ENCODE measurements around the gene CARD14. TPM values are rescaled to one million over a fixed set of nuclear protein-coding genes. Genes with fewer than 3 reads are reported as not detected.

The CARD14 gene
- polyA plus RNA-seq, 1 experiment: not detected

DNA sequence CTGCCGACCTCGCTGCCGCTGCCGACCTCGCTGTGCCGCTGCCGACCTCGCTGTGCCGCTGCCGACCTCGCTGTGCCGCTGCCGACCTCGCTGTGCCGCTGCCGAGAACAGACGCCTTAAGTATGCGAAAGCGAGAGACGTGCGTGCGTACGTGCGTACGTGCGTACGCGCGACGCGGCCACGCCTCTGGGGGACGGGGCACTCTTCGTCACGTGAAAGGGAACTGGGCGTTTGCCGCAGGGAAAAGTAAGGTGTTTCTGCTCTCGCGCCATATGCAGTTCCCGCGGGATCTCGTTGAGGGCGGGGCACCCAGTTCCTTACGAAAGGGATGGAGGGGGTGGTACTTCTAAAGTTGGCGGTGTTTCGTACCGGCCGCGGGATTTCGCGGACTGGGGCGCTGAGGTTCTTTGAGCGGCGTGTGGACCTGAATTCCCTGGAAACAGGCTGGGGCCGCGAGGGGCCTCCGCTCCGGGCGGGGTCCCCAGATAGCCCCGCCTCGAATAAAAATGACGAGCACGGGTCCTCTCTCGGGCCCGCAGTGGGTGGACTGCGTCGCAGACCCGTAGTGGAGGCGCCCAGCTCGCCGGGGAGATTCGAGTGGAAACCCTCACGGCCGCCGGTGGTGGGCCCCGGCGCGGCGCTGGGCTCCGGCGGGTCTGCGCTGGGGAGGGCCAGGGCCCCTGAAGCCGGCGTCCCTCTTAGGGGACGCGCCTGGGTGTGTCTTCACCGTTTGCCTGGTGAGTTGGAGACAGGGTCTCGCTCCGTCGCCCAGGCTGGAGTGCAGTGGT lies 22.6 kb upstream of the CARD14 start, which contains the start of gene EIF4A3:
TSS of gene EIF4A3 (minus strand) at position 94 of the 788 bp plus-strand sequence. CDS start 167 bp downstream, outside the sequence.
- DNase-seq (ENCODE audit: low read depth, low spot score): peak; percentile 98
- TF ChIP-seq, protein P1, sequence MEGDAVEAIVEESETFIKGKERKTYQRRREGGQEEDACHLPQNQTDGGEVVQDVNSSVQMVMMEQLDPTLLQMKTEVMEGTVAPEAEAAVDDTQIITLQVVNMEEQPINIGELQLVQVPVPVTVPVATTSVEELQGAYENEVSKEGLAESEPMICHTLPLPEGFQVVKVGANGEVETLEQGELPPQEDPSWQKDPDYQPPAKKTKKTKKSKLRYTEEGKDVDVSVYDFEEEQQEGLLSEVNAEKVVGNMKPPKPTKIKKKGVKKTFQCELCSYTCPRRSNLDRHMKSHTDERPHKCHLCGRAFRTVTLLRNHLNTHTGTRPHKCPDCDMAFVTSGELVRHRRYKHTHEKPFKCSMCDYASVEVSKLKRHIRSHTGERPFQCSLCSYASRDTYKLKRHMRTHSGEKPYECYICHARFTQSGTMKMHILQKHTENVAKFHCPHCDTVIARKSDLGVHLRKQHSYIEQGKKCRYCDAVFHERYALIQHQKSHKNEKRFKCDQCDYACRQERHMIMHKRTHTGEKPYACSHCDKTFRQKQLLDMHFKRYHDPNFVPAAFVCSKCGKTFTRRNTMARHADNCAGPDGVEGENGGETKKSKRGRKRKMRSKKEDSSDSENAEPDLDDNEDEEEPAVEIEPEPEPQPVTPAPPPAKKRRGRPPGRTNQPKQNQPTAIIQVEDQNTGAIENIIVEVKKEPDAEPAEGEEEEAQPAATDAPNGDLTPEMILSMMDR (IDR thresholded peaks at IDR 0.05; ENCODE audit: low read depth, low read length): no peak
- POLR2A ChIA-PET: interaction anchor here (0.6 to 0.9 kb wide), 3 partner anchors 56 to 1400 kb away, joined by 3 read pairs; no protein-coding TSS in a partner anchor
- Histone ChIP-seq H3K4me3 (ENCODE audit: low read depth, low read length) (peak within 1 kb of the TSS; percentile 96), H3K9me3 (ENCODE audit: control insufficient read depth, insufficient read depth, low read length) (peaks cover under 1% of the 10 kb centered on the region), H3K27ac (ENCODE audit: low read depth, low read length) (peak within 1 kb of the TSS; percentile 77), H3K27me3 (ENCODE audit: control insufficient read depth, insufficient read depth, low read length) (no peaks in the 10 kb centered on the region)
- CTCF ChIA-PET: interaction anchor here (1.4 kb wide), 1 partner anchor 139 kb away, joined by 5 read pairs; no protein-coding TSS in a partner anchor

DNA sequence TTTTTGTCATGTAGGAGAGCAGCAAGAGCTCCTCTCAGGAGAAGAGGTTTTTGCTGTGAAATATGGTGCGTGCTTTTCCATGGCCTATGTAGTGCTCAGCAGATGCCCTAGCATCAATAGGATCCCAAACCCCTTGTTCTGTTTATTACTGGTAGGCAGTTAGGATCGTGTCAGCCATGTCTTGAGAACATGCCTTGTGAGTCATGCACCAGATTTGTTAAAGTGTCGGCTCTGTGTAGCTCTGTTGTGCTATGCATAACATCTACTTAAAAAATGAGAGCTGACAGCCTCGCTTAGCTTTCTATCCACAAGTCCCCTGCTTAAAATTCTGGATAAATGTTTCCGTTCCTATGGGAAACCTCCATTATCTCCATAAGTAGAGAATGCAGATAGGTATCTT lies 18.5 kb upstream of the CARD14 start:
- Histone ChIP-seq H3K27me3 (ENCODE audit: control insufficient read depth, insufficient read depth, low read length) (no peaks in the 10 kb centered on the region), H3K27ac (ENCODE audit: low read depth, low read length) (peak overlapping the region; percentile 21), H3K9me3 (ENCODE audit: control insufficient read depth, insufficient read depth, low read length) (peaks cover 13% of the 10 kb centered on the region), H3K4me3 (ENCODE audit: low read depth, low read length) (no peak overlapping the region)
- DNase-seq (ENCODE audit: low read depth, low spot score): peak; percentile 52
- ChIA-PET CTCF (interaction anchor here (1.0 kb wide), 1 partner anchor 50 kb away, joined by 3 read pairs; the partner anchor contains the start of gene GAA), POLR2A (interaction anchor here (1.3 kb wide), 1 partner anchor 50 kb away, joined by 5 read pairs; the partner anchor contains the start of gene GAA)
- TF ChIP-seq, protein P1 (IDR thresholded peaks at IDR 0.05; ENCODE audit: low read depth, low read length): no peak

DNA sequence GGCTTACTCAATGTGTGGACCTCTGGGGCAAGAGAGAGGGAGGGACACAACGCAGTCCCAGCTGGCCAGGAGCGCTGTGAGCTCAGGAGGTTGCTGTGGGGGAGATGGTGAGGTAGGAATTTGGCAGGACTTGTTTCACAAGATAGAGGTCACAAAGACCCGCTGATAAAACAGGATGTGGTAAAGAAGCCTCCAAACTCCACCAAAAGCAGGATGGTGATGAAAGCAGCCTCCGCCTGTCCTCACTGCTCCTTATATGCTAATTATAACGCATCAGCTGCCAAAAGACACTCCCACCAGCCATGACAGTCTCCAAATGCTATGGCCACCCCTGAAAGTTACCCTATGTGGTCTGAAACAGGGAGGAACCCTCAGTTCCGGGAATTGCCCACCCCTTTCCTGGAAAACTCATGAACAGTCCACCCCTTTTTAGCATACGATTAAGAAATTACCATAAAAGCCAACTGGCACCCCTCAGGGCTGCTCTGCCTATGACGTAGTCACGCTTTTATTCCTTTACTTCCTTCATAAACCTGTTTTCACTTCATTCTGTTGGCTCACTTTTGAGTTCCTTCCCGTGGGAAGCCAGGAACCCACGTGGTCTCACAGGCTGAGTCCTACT lies 17.6 kb upstream of the CARD14 start:
- Histone ChIP-seq H3K27ac (ENCODE audit: low read depth, low read length) (peak overlapping the region; percentile 21), H3K27me3 (ENCODE audit: control insufficient read depth, insufficient read depth, low read length) (no peaks in the 10 kb centered on the region), H3K4me3 (ENCODE audit: low read depth, low read length) (no peak overlapping the region), H3K9me3 (ENCODE audit: control insufficient read depth, insufficient read depth, low read length) (peaks cover 13% of the 10 kb centered on the region)
- ChIA-PET POLR2A (interaction anchor here (1.3 kb wide), 1 partner anchor 51 kb away, joined by 5 read pairs; the partner anchor contains the start of gene GAA), CTCF (no interaction called here)
- TF ChIP-seq, protein P1 (IDR thresholded peaks at IDR 0.05; ENCODE audit: low read depth, low read length): no peak
- DNase-seq (ENCODE audit: low read depth, low spot score): no peak

DNA sequence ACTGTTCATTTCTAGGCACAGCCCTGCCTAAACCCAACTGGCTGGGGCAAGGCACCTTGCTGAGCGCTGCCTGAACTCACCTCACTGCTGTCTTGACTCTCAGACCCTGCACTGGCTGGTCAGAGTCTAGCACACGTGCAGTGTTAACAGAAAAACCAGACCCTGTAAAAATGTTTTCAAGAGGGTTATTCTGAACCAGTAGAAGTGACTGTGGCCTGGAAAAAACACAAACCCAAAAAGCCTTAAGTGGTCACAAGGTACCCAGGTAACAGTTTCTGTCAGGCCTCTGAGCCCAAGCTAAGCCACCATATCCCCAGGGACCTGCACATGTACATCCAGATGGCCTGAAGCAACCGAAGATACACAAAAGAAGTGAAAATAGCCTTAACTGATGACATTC lies 16.8 kb upstream of the CARD14 start:
- ChIA-PET CTCF (no interaction called here), POLR2A (no interaction called here)
- Histone ChIP-seq H3K27me3 (ENCODE audit: control insufficient read depth, insufficient read depth, low read length) (no peaks in the 10 kb centered on the region), H3K4me3 (ENCODE audit: low read depth, low read length) (no peak overlapping the region), H3K9me3 (ENCODE audit: control insufficient read depth, insufficient read depth, low read length) (peaks cover 14% of the 10 kb centered on the region; the same call in 1 of the 2 replicates), H3K27ac (ENCODE audit: low read depth, low read length) (no peak overlapping the region)
- DNase-seq (ENCODE audit: low read depth, low spot score): no peak
- TF ChIP-seq, protein P1 (IDR thresholded peaks at IDR 0.05; ENCODE audit: low read depth, low read length): no peak

Measured in AG04450 (cell line).